Left ventricle myocardium inferior (tissue), 1 donor: ENCODE data around the gene TCAF1. TPM values are rescaled to one million over a fixed set of nuclear protein-coding genes. Genes with fewer than 3 reads are reported as not detected.

Experiments
- DNase-seq: peaks from one replicate; pipeline ENCODE4 v3.0.0-alpha.2; 2020
- H3K27ac ChIP-seq: fragments of 200-600 bp; replicated peaks from 2 replicates; pipeline ENCODE4 v1.8.0; 2021
- H3K27me3 ChIP-seq: fragments of 200-600 bp; 2 replicates; pipeline ENCODE4 v1.8.0; 2021; ENCODE audit warnings: low read depth
- H3K36me3 ChIP-seq: fragments of 200-600 bp; 2 replicates; pipeline ENCODE4 v1.8.0; 2021
- H3K4me1 ChIP-seq: fragments of 200-600 bp; 2 replicates; pipeline ENCODE4 v1.8.0; 2021
- H3K4me3 ChIP-seq: fragments of 200-600 bp; 2 replicates; pipeline ENCODE4 v1.8.0; 2021; ENCODE audit warnings: mild to moderate bottlenecking, moderate library complexity
- H3K9me3 ChIP-seq: fragments of 200-600 bp; replicated peaks from 2 replicates; pipeline ENCODE4 v1.8.0; 2021
- intact Hi-C: fragments of 100-400 bp; cut with micrococcal nuclease; formaldehyde crosslinking; loops from one replicate; pipeline ENCODE4 v1.11.0; 2022
- total RNA-seq: library from RNA; stranded (reverse); fragmentation: NEBNext Ultra II Directional; extraction: Animal tissue kit (Norgen Biotek cat#: 25700); gene quantifications from one replicate; pipeline ENCODE4 v1.2.1, GENCODE V29; 2021
- TF ChIP-seq, protein P1 (sequence below): fragments of 200-600 bp; IDR thresholded peaks from 2 replicates; pipeline ENCODE4 v1.8.0; 2021; ENCODE audit warnings: antibody characterized with exemption, mild to moderate bottlenecking, borderline replicate concordance
- donor health status: DM: no; HTN: yes; CAD: no; lungs with severe emphysema.

TCAF1 gene
- total RNA-seq, 1 donor from 2014 or later = 38.2 TPM

DNA sequence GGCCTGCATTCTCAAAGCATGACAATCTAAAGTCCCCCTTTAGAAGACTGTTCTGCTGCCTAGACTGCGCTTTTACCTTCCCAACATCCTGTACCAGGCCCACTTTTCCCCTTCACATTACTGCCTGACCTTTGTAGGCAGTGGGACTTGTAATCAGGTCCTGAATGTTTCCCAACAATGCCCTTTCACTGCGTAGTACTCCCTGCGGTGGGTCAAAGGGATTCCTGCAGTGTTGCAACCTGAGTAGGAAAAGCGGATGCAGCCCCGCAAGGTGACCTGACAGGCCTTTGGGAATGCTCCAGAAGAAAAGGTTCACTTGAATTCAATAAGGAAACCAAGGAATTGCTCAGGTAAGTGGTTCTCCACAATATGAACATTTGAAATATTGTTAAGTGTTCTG lies 4.9 kb upstream of the TCAF1 start:
- Histone ChIP-seq H3K36me3 (no peaks in the 10 kb centered on the region), H3K27me3 (no peaks in the 10 kb centered on the region), H3K27ac (no peak overlapping the region), H3K9me3 (no peaks in the 10 kb centered on the region), H3K4me3 (no peak overlapping the region), H3K4me1 (peaks cover 17% of the 10 kb centered on the region)
- intact Hi-C loops = no loop called here
- no peak for DNase-seq
- TF ChIP-seq, protein P1, sequence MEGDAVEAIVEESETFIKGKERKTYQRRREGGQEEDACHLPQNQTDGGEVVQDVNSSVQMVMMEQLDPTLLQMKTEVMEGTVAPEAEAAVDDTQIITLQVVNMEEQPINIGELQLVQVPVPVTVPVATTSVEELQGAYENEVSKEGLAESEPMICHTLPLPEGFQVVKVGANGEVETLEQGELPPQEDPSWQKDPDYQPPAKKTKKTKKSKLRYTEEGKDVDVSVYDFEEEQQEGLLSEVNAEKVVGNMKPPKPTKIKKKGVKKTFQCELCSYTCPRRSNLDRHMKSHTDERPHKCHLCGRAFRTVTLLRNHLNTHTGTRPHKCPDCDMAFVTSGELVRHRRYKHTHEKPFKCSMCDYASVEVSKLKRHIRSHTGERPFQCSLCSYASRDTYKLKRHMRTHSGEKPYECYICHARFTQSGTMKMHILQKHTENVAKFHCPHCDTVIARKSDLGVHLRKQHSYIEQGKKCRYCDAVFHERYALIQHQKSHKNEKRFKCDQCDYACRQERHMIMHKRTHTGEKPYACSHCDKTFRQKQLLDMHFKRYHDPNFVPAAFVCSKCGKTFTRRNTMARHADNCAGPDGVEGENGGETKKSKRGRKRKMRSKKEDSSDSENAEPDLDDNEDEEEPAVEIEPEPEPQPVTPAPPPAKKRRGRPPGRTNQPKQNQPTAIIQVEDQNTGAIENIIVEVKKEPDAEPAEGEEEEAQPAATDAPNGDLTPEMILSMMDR = no peak

DNA sequence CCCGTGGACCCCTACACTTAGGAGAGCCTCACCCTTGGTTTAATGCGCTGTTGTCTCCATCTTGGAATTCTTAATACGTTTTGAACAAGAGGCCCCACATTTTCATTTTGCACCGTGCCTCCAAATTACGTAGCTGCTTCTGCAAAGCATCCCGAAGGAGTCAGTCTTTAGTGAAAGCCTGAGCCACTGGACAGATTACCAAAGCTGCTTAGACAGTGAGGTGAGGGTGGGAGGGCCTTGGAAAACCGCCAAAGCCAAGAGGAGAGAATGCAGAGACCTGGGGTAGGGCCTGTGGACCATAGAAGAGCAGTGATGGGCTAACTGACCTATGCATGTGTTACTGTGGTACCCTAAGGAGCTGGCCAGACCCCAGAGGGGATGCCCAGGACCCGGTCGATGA lies 4.2 kb upstream of the TCAF1 start:
- Histone ChIP-seq H3K9me3 (no peaks in the 10 kb centered on the region), H3K4me1 (peaks cover 24% of the 10 kb centered on the region), H3K4me3 (no peak overlapping the region), H3K36me3 (no peaks in the 10 kb centered on the region), H3K27me3 (no peaks in the 10 kb centered on the region), H3K27ac (no peak overlapping the region)
- TF ChIP-seq, protein P1 = no peak
- intact Hi-C loops = no loop called here
- no peak for DNase-seq

DNA sequence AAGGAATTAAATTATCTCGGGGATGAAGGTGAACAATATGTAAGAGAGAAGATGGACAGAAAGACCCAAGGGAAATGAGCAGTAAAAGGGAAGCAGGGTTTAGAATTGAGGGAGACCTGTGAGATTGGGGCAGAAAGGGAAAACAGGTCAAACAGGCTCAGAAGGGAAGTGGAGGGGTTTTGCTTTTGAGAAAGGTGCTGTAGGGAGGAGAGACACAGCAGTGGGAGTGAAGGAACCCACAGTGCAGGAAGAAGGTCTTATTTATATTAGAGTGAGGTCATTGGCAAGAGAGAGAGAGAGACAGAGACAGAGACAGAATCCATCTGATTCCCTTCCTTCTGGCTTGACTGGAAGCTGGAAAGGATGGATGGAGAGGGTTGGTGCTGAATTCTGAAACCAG lies 3.5 kb upstream of the TCAF1 start:
- no peaks in the 10 kb centered on the region for H3K27me3 ChIP-seq
- no peak for DNase-seq
- no peaks in the 10 kb centered on the region for H3K9me3 ChIP-seq
- peaks cover 30% of the 10 kb centered on the region for H3K4me1 ChIP-seq
- no peak overlapping the region for H3K27ac ChIP-seq
- H3K4me3 ChIP-seq = no peak overlapping the region
- intact Hi-C loops = no loop called here
- no peaks in the 10 kb centered on the region for H3K36me3 ChIP-seq
- TF ChIP-seq, protein P1 = no peak

DNA sequence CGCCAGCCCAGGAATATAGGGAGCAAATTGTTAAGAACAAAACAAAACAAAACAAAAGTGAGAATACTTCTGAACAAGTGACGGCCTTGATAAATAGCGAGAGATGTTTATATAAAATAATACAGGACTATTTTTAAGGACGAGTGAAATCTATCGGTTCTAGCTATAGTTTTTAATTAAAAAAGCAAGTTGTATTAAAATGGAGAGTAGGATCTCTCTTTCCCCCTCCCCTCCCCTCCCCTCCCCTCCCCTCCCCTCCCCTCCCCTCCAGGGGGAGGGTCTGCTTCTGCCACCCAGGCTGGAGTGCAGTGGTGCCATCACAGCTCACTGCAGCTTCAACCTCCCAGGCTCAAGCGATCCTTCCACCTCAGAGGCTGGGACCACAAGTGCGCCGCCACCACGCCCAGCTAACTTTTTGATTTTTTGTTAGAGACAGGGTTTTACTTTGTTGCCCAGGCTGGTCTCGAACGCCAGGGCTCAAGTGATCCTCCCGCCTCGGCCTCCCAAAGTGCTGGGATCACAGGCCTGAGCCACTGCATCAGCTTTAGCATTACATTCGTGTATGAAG lies 440 bp upstream of the TCAF1 start:
- H3K27ac ChIP-seq = peak overlapping the region; percentile 93
- H3K9me3 ChIP-seq = peaks cover 6% of the 10 kb centered on the region
- peaks cover 45% of the 10 kb centered on the region for H3K4me1 ChIP-seq
- peak overlapping the region; percentile 83 for H3K4me3 ChIP-seq
- H3K27me3 ChIP-seq = no peaks in the 10 kb centered on the region
- TF ChIP-seq, protein P1 = no peak
- no peak for DNase-seq
- intact Hi-C loops = no loop called here
- H3K36me3 ChIP-seq = no peaks in the 10 kb centered on the region

DNA sequence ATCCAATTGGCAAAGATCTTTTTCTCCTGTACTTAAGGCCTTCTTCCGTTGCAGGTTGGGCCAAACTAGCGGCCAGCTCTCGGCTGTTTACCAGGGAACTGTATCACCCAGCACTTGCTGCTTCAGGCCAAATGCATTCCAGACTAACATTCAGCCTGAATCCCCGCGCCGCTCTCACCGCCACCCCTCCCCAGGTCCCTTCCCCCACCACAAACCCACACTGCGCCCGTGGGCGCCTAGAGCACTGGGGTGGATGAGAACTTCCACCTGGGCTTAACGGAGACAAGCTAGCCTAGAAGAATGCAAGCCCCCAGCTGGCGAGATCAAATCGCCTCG lies 676 bp downstream of the TCAF1 start:
- intact Hi-C loops = no loop called here
- DNase-seq = peak; percentile 47
- H3K9me3 ChIP-seq = peaks cover 6% of the 10 kb centered on the region
- H3K27me3 ChIP-seq = no peaks in the 10 kb centered on the region
- H3K4me3 ChIP-seq = peak overlapping the region; percentile 83
- no peaks in the 10 kb centered on the region for H3K36me3 ChIP-seq
- peak overlapping the region; percentile 93 for H3K27ac ChIP-seq
- TF ChIP-seq, protein P1 = no peak
- peaks cover 45% of the 10 kb centered on the region for H3K4me1 ChIP-seq

DNA sequence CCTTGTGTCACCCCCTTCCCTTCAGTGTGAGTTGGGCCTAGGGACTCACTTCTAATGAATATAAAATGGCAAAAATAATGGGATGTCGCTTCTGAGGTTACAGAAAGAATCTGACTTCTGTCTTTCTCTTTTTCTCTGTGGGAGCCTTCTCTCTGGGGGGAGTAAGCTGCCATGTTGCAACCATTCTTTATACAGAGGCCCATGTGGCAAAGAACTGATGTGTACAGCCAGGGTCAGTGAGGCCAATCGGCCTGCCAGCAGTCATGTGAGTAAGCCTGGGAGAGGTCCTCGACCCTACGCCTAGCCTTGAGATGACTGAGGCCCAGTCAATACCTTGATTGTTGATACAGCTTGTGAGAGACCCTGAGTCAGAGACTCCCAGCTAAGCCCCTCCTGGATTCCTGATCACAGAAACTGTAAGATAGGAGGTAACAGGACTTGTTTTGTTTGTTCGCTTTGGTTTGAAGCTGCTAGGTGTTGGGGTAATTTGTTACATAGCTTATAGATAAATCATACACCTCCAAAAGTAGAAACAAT lies 1.7 kb downstream of the TCAF1 start:
- peak overlapping the region; percentile 93 for H3K27ac ChIP-seq
- no peaks in the 10 kb centered on the region for H3K36me3 ChIP-seq
- TF ChIP-seq, protein P1 = no peak
- no peaks in the 10 kb centered on the region for H3K27me3 ChIP-seq
- peaks cover 40% of the 10 kb centered on the region for H3K4me1 ChIP-seq
- intact Hi-C loops = no loop called here
- peaks cover 6% of the 10 kb centered on the region for H3K9me3 ChIP-seq
- no peak for DNase-seq
- H3K4me3 ChIP-seq = peak overlapping the region; percentile 83
